A673 (cell line): ENCODE measurements around the gene FHL2.

Experiments
- CTCF ChIP-seq: fragments of 300-800, 200-600 bp; sonication (generic); conservative IDR thresholded peaks from 2 replicates; pipeline ENCODE4 v1.5.1; 2017; ENCODE audit warnings: low read depth, mild to moderate bottlenecking, antibody characterized with exemption, low read length, moderate library complexity, mixed read lengths
- EZH2 ChIP-seq: fragments of 200-600 bp; sonication (generic); IDR thresholded peaks from 2 replicates; pipeline ENCODE4 v1.6.1; 2017; ENCODE audit warnings: borderline replicate concordance, low read depth, mild to moderate bottlenecking, mixed read lengths, antibody characterized with exemption, low read length; ENCODE audit not compliant: poor library complexity, severe bottlenecking

GRCh38 chr2:105426626-105427292 lies 27.9 kb upstream of the FHL2 start:
- TF ChIP-seq CTCF, result no peak
- TF ChIP-seq EZH2, result no peak
